H4 (cell line): ENCODE data around the gene MYO6. TPM values are rescaled to one million over a fixed set of nuclear protein-coding genes. Genes with fewer than 3 reads are reported as not detected.

Source experiments
- DNase-seq: peaks from one replicate; pipeline ENCODE4 v3.0.0-alpha.2; 2015; ENCODE audit warnings: low spot score
- total RNA-seq: library from RNA; depleted of rRNA; stranded (reverse); fragments of >200 nt; shearing (Covaris generic); gene quantifications from 2 replicates; pipeline ENCODE4 v1.2.3, GENCODE V29; 2014; rRNA removed

Gene MYO6
- total RNA-seq, 1 experiment from 2014 or later: 2.9 TPM

GRCh38 chr6:75946146-75946831, 197.2 kb downstream of the MYO6 start:
- no peak for DNase-seq

- no peak for DNase-seq
These were observed 198.9 kb downstream of the MYO6 start for GRCh38 chr6:75947935-75948334.

GRCh38 chr6:75952128-75952527, 203.1 kb downstream of the MYO6 start:
- no peak for DNase-seq

DNA sequence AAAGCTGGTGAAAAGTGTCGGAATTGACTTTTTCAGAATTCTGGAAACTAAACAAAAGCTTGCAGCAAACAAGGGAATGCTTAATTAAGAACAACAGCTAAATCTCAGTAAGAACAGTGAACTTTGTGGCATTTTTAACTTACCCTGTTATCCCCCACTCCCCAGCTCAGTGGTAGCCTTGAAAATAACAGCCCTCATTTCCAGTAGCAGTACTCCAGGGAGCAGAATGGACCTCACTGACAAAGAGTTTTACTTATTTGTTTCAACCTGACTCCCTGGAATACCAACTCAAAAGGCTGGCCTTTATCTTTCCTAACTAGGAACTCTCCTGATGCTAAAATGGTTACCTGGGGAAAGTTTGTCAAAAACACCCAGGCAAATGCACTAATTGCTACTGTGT, 214.5 kb downstream of the MYO6 start:
- DNase-seq: no peak

DNA sequence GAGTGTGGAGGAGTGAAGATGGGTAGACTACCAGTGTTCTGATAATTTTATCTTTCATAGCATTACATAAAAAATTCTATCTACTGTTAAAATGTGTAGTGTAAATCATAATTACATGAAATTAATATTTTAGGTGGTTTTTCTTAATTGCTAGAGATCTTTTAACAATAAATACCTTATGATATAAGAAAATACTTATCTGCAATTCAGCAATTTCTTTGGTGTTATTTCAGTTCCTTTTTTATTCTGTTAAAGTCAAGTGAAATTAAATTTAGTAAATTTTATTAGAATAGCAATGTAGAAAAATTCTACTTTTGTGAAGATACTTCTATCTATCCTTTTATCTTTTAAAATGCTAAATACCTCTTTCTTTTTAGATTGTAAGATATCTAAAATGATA, 219.1 kb downstream of the MYO6 start:
- no peak for DNase-seq

Other genes with a start within 250 kb of the MYO6 start
- gene SENP6, start 147.4 kb upstream of the MYO6 start, total RNA-seq: 42.7 and 63.4 TPM in 2 replicates